Naive B cell (primary cell): Measurements from ENCODE around the gene KDM2B. TPM values are rescaled to one million over a fixed set of nuclear protein-coding genes. Genes with fewer than 3 reads are reported as not detected.

Experiments used
- ATAC-seq, 2 donors: fragments of 150-1000 bp; cut with Tn5 transposase; 2 replicates each; pipeline ENCODE4 v1.10.0; 2021; ENCODE audit warnings: low read depth in 2 of 2, mild to moderate bottlenecking in 2 of 2, moderate library complexity in 2 of 2
- DNase-seq: peaks from one replicate; pipeline ENCODE4 v3.0.0; 2022
- H3K27ac Mint-ChIP-seq, 6 donors: one replicate each; pipeline ENCODE4 v1.8.0; 2020 to 2022; ENCODE audit warnings: mild to moderate bottlenecking in 6 of 6, mixed read lengths in 6 of 6, moderate library complexity in 5 of 6, inconsistent platforms in 2 of 6
- H3K27me3 Mint-ChIP-seq, 3 donors: one replicate each; pipeline ENCODE4 v1.8.0; 2021 to 2022; ENCODE audit warnings: mixed read lengths in 3 of 3, mild to moderate bottlenecking in 1 of 3
- H3K36me3 Mint-ChIP-seq, 2 donors: one replicate each; pipeline ENCODE4 v1.8.0; 2020 to 2022; ENCODE audit warnings: mixed read lengths in 2 of 2, inconsistent platforms in 1 of 2, mild to moderate bottlenecking in 1 of 2
- H3K4me1 Mint-ChIP-seq, 3 donors: one replicate each; pipeline ENCODE4 v1.8.0; 2020 to 2022; ENCODE audit warnings: mixed read lengths in 3 of 3, inconsistent platforms in 1 of 3, mild to moderate bottlenecking in 1 of 3, moderate library complexity in 1 of 3
- H3K4me3 Mint-ChIP-seq, 8 donors: one replicate each; pipeline ENCODE4 v1.8.0; 2020 to 2022; ENCODE audit warnings: mild to moderate bottlenecking in 8 of 8, mixed read lengths in 8 of 8, moderate library complexity in 8 of 8, inconsistent platforms in 2 of 8
- H3K9me3 Mint-ChIP-seq, 7 donors: one replicate each; pipeline ENCODE4 v1.8.0; 2020 to 2022; ENCODE audit warnings: mixed read lengths in 7 of 7, mild to moderate bottlenecking in 5 of 7, inconsistent platforms in 2 of 7, moderate library complexity in 1 of 7
- polyA plus RNA-seq, 6 donors: library from polyadenylated mRNA; unstranded; fragments of 300-500 nt; fragmentation: Illumina TruSeq; gene quantifications; one replicate each; pipeline ENCODE4 v1.2.3, GENCODE V29; 2021; ENCODE audit warnings: low read depth in 6 of 6

The KDM2B gene
- polyA plus RNA-seq, 6 donors from 2014 or later, result 25.5 to 46.5 (median 31.0) TPM

- Mint-ChIP-seq H3K9me3 (no peaks in the 10 kb centered on the region), H3K4me3 (peak overlapping the region; percentile 90 to 98 (median 98)), H3K4me1 (peaks cover 31 to 55% (median 44%) of the 10 kb centered on the region in 3 donors), H3K27ac (peak overlapping the region; percentile 92 to 99 (median 96)), H3K36me3 (peaks cover 0 to 5% of the 10 kb centered on the region in 2 donors), H3K27me3 (no peaks in the 10 kb centered on the region)
- peak; percentile 57 to 65 for ATAC-seq
- DNase-seq, result peak; percentile 64
These were observed 598 bp downstream of the KDM2B start for GRCh38 chr12:121579981-121580868.

- Mint-ChIP-seq H3K27ac (peak overlapping the region in 5 of 6 donors; percentile 92 to 99 (median 96)), H3K9me3 (no peaks in the 10 kb centered on the region), H3K4me3 (peak overlapping the region; percentile 90 to 98 (median 98)), H3K36me3 (peaks cover 0 to 6% of the 10 kb centered on the region in 2 donors), H3K27me3 (no peaks in the 10 kb centered on the region), H3K4me1 (peaks cover 31 to 55% (median 44%) of the 10 kb centered on the region in 3 donors)
- ATAC-seq, result peak; percentile 22 to 29
- DNase-seq, result peak; percentile 32
These were observed 1.5 kb downstream of the KDM2B start for GRCh38 chr12:121579190-121579791.

DNA sequence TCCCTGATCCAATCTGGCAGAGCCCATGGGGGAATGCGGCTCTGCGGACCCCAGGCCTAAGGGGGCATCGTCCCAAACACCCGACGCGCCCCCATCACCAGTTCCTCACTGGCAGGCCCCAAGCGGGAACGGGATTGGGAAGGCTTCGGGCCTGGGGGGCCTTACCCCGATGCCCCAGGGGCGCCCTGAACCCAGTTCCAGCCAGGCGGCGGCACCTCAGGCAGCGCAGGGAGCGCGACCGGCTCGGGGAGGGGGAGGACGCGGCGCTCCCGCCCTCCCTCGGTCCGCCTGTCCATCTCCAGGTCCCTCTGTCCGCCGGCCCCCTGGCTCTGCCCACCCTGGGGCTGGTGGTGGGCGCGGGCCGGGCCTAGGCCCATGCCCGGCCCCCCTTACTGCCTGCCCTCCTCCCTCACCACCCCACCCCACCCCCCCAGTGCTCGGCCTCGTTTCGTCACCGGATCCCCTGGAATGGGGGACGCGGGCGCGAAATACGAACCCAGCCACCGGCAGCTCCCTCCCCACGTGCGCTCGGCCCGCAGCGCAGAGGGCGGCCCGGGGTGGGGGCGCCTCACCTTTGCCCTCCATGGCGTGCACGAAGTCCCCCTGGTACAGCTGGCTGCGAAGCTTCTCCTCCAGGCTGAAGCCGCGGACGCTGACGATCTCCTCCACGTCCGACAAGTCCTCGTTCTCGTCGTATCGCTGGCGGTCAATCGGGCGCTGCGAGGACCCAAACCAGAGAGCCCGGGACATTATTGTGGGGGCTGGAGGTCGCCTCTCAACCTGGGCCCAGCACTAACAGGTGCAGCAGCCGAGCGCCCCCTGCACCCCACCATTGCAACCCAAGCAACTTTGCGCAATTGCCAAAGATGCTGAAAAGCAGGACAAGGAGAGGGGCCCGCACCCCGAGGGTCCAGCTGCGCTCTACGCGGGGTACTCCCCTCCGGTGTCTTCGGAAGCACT is 2.3 kb downstream of the KDM2B start:
- H3K36me3 Mint-ChIP-seq, result peaks cover 0 to 11% of the 10 kb centered on the region in 2 donors
- ATAC-seq, result peak; percentile 23 to 28

DNA sequence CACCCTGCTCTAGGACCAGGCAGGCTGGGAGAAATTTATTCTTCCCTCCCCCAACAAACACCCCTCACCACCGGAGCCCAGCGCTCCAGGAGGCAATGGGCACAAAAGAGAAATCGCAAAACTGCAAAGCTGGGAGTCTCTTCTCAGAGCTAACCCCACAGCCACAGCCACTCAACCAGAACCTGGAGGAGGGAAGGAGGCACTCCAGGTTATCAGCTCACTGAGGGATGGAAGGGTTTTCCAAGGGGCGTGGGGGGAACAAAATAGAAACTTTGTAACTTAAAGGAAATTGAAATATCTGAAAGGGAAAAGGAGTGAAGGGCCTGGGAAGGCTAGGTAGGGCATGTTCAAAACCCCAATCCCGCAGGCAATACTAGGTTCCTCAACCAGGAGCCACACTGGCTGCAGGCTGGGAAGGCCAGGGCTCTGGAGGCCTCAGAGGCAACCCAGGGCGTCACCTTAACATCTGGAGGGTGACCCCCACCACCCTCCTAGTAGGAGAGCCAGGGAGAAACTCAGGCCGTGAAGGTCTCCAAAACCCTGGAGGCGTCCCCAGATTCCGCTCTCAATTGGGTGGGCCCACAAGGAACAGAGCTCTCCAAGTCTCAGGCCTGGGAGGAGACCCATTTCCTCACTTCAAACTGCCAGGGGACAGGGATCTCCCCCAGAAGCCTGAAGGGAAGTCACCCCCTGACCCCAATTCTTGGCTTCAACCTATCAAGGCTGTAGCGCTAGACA is 3.2 kb downstream of the KDM2B start:
- H3K27me3 Mint-ChIP-seq, result no peaks in the 10 kb centered on the region
- no peak for ATAC-seq

More for the DNA sequence above, 2.3 kb downstream of the KDM2B start:
- peak; percentile 25 for DNase-seq
- no peaks in the 10 kb centered on the region for H3K27me3 Mint-ChIP-seq
- H3K4me1 Mint-ChIP-seq, result peaks cover 31 to 55% (median 47%) of the 10 kb centered on the region in 3 donors
- peak overlapping the region; percentile 83 to 98 (median 97) for H3K4me3 Mint-ChIP-seq
- peak overlapping the region in 3 of 6 donors; percentile 85 to 97 (median 92) for H3K27ac Mint-ChIP-seq
- H3K9me3 Mint-ChIP-seq, result no peaks in the 10 kb centered on the region

DNA sequence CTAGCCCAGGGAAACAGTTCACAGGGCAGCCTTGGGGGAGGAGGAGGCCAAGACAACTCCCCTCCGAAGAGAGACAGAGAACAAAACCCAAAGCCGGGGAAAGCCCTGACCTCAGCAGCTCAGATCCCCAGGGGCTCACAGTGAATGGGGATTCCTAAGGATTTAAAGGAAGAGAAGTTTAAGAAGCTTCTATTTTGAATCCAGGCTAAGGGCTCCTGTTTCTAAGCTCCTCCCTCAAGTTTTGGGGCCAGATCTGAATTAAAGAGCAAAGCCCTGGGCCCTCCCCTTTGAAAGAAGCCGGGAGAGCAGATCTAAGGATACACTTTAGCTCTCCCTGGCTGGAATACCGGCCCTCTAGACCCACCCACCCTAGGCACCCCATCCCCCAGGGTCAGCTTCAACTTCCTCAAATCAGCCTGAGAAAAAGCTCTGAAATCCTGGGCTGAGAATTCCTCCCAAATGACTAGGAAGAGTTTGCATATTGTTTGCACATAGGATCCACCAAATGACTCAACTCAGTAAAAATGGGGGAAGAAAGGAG is 3.9 kb downstream of the KDM2B start:
- no peak for DNase-seq
- no peaks in the 10 kb centered on the region for H3K9me3 Mint-ChIP-seq
- peak overlapping the region in 2 of 6 donors; percentile 19 to 24 for H3K27ac Mint-ChIP-seq
- no peak for ATAC-seq
- H3K27me3 Mint-ChIP-seq, result no peaks in the 10 kb centered on the region
- peaks cover 25 to 43% (median 38%) of the 10 kb centered on the region in 3 donors for H3K4me1 Mint-ChIP-seq
- H3K4me3 Mint-ChIP-seq, result peak overlapping the region in 7 of 8 donors; percentile 36 to 76 (median 57)
- peaks cover 8 to 11% of the 10 kb centered on the region in 2 donors for H3K36me3 Mint-ChIP-seq

More for the DNA sequence above, 3.2 kb downstream of the KDM2B start:
- Mint-ChIP-seq H3K9me3 (no peaks in the 10 kb centered on the region), H3K4me3 (peak overlapping the region in 7 of 8 donors; percentile 56 to 90 (median 71)), H3K27ac (peak overlapping the region in 4 of 6 donors; percentile 22 to 82 (median 70)), H3K36me3 (peaks cover under 1 to 11% of the 10 kb centered on the region in 2 donors), H3K4me1 (peaks cover 29 to 50% (median 43%) of the 10 kb centered on the region in 3 donors)
- no peak for DNase-seq

GRCh38 chr12:121575952-121576625 is 4.7 kb downstream of the KDM2B start:
- DNase-seq (no peak), ATAC-seq (no peak)
- peak overlapping the region in 2 of 6 donors; percentile 24 to 76 for H3K27ac Mint-ChIP-seq
- no peaks in the 10 kb centered on the region for H3K9me3 Mint-ChIP-seq
- peaks cover 11 to 12% of the 10 kb centered on the region in 2 donors for H3K36me3 Mint-ChIP-seq
- no peaks in the 10 kb centered on the region for H3K27me3 Mint-ChIP-seq
- H3K4me3 Mint-ChIP-seq, result peak overlapping the region in 2 of 8 donors; percentile 60 to 76
- H3K4me1 Mint-ChIP-seq, result peaks cover 17 to 35% (median 30%) of the 10 kb centered on the region in 3 donors

DNA sequence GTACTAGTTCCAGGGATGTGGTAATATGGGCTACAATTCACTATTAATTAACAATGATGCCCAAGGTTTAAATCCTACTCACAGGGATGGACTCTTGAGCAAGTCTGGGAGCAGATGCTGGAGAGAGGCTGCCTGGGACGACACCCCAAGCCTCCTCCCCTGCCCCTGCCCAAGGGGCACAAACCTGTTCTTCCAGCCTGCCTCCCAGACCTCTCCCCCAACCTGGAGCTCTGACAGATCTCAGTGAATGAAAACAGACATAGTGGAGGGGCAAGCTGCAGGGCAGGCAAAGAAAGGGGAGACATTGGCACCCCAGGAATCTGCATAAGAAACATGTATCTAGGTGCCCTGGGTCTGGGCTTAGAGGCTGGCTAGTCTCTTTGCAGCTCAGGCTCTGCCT is 5.8 kb downstream of the KDM2B start:
- ATAC-seq (no peak), DNase-seq (no peak)
- Mint-ChIP-seq H3K27me3 (no peaks in the 10 kb centered on the region), H3K4me3 (peak overlapping the region in 1 of 8 donors; percentile 76), H3K27ac (no peak overlapping the region), H3K9me3 (no peaks in the 10 kb centered on the region), H3K36me3 (peaks cover 19 to 20% of the 10 kb centered on the region in 2 donors), H3K4me1 (peaks cover 7 to 29% (median 19%) of the 10 kb centered on the region in 3 donors)

GRCh38 chr12:121574025-121574424 is 6.8 kb downstream of the KDM2B start:
- H3K4me3 Mint-ChIP-seq, result peak overlapping the region in 1 of 8 donors; percentile 48
- no peaks in the 10 kb centered on the region for H3K27me3 Mint-ChIP-seq
- peaks cover 5 to 28% (median 15%) of the 10 kb centered on the region in 3 donors for H3K4me1 Mint-ChIP-seq
- peaks cover 19 to 20% of the 10 kb centered on the region in 2 donors for H3K36me3 Mint-ChIP-seq
- H3K27ac Mint-ChIP-seq, result peak overlapping the region in 3 of 6 donors; percentile 43 to 75 (median 69)
- DNase-seq (no peak), ATAC-seq (no peak)
- H3K9me3 Mint-ChIP-seq, result no peaks in the 10 kb centered on the region

DNA sequence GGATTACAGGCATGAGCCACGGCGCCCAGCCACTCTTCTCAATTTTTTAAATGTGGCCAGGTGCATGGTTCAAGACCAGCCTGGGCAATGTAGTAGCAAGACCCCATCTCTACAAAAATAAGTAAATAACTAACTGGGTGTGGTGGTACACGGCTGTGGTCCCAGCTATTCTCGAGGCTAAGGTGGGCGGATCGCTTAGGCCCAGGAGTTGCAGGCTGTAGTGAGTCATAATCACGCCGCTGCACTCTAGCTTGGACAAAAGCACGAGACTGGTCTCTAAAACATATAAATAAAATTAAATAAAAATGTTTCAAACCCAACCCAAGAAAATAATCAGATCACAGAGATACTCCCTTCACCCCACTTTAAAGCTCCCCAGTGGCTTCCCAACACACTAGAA is 8.9 kb downstream of the KDM2B start:
- Mint-ChIP-seq H3K36me3 (peaks cover 19 to 20% of the 10 kb centered on the region in 2 donors), H3K27me3 (no peaks in the 10 kb centered on the region), H3K27ac (peak overlapping the region in 1 of 6 donors; percentile 40), H3K9me3 (no peaks in the 10 kb centered on the region), H3K4me3 (no peak overlapping the region), H3K4me1 (peaks cover 4 to 19% (median 8%) of the 10 kb centered on the region in 3 donors)
- no peak for ATAC-seq
- DNase-seq, result no peak

- no peaks in the 10 kb centered on the region for H3K27me3 Mint-ChIP-seq
- no peak overlapping the region for H3K4me3 Mint-ChIP-seq
- H3K36me3 Mint-ChIP-seq, result peaks cover 19 to 20% of the 10 kb centered on the region in 2 donors
- DNase-seq (no peak), ATAC-seq (no peak)
- H3K27ac Mint-ChIP-seq, result peak overlapping the region in 1 of 6 donors; percentile 61
- H3K4me1 Mint-ChIP-seq, result peaks cover 4 to 12% (median 8%) of the 10 kb centered on the region in 3 donors
- H3K9me3 Mint-ChIP-seq, result no peaks in the 10 kb centered on the region
These were observed 10.1 kb downstream of the KDM2B start for GRCh38 chr12:121570467-121571283.
